WTC11 (cell line): ENCODE data around the gene FES. TPM values are rescaled to one million over a fixed set of nuclear protein-coding genes. Genes with fewer than 3 reads are reported as not detected.

Source experiments
- E2F4 ChIP-seq: sonication (generic); formaldehyde crosslinking; IDR thresholded peaks from 2 replicates; pipeline ENCODE4 v1.8.1; 2022; ENCODE audit warnings: low read depth, mild to moderate bottlenecking, moderate library complexity, missing genetic modification reagents, borderline replicate concordance
- FOXJ3 ChIP-seq: sonication (generic); formaldehyde crosslinking; IDR thresholded peaks from 2 replicates; pipeline ENCODE4 v1.9.0; 2021; ENCODE audit warnings: missing genetic modification reagents, mild to moderate bottlenecking, borderline replicate concordance
- GRHL2 ChIP-seq: fragments of 250-450 bp; sonication (Bioruptor Pico); IDR thresholded peaks from 2 replicates; pipeline ENCODE4 v1.8.0; 2022; ENCODE audit warnings: mild to moderate bottlenecking, moderate library complexity; ENCODE audit not compliant: insufficient replicate concordance, severe bottlenecking
- HMGA2 ChIP-seq: fragments of 250-450 bp; sonication (Bioruptor Pico); IDR thresholded peaks from 2 replicates; pipeline ENCODE4 v1.4.0; 2021; ENCODE audit warnings: mild to moderate bottlenecking, moderate library complexity
- HMGXB4 ChIP-seq: sonication (generic); formaldehyde crosslinking; IDR thresholded peaks from 2 replicates; pipeline ENCODE4 v1.8.1; 2023; ENCODE audit warnings: mild to moderate bottlenecking, moderate library complexity, missing genetic modification reagents
- IRF2 ChIP-seq: sonication (generic); formaldehyde crosslinking; IDR thresholded peaks from 2 replicates; pipeline ENCODE4 v1.8.0; 2022; ENCODE audit warnings: low read depth, missing genetic modification reagents, borderline replicate concordance
- MXD4 ChIP-seq: fragments of 250-450 bp; sonication (Bioruptor Pico); IDR thresholded peaks from 2 replicates; pipeline ENCODE4 v1.8.0; 2021; ENCODE audit warnings: mild to moderate bottlenecking, moderate library complexity, borderline replicate concordance
- OVOL2 ChIP-seq: fragments of 250-450 bp; sonication (Bioruptor Pico); IDR thresholded peaks from 2 replicates; pipeline ENCODE4 v1.9.0; 2021; ENCODE audit warnings: mild to moderate bottlenecking, borderline replicate concordance
- RORB ChIP-seq: fragments of 250-450 bp; sonication (Bioruptor Pico); IDR thresholded peaks from 2 replicates; pipeline ENCODE4 v1.9.0; 2021; ENCODE audit warnings: mild to moderate bottlenecking
- SP1 ChIP-seq: sonication (generic); formaldehyde crosslinking; conservative IDR thresholded peaks from 2 replicates; pipeline ENCODE4 v1.8.1; 2022; ENCODE audit warnings: missing genetic modification reagents
- TCF7 ChIP-seq: sonication (generic); formaldehyde crosslinking; IDR thresholded peaks from 2 replicates; pipeline ENCODE4 v1.8.0; 2022; ENCODE audit warnings: mild to moderate bottlenecking, low read depth, missing genetic modification reagents, moderate library complexity
- TEAD1 ChIP-seq: sonication (generic); formaldehyde crosslinking; IDR thresholded peaks from 2 replicates; pipeline ENCODE4 v1.8.0; 2022; ENCODE audit warnings: mild to moderate bottlenecking, missing genetic modification reagents
- TP53 ChIP-seq: sonication (generic); formaldehyde crosslinking; IDR thresholded peaks from 2 replicates; pipeline ENCODE4 v1.8.1; 2023; ENCODE audit warnings: mild to moderate bottlenecking, missing genetic modification reagents
- USF2 ChIP-seq: sonication (generic); formaldehyde crosslinking; IDR thresholded peaks from 2 replicates; pipeline ENCODE4 v1.8.1; 2023; ENCODE audit warnings: mild to moderate bottlenecking, missing genetic modification reagents, moderate library complexity
- ZNF138 ChIP-seq: sonication (generic); formaldehyde crosslinking; conservative IDR thresholded peaks from 2 replicates; pipeline ENCODE4 v1.8.1; 2022; ENCODE audit warnings: mild to moderate bottlenecking, moderate library complexity, missing genetic modification reagents
- ZNF219 ChIP-seq: sonication (generic); formaldehyde crosslinking; IDR thresholded peaks from 2 replicates; pipeline ENCODE4 v1.8.0; 2023; ENCODE audit warnings: missing genetic modification reagents, mild to moderate bottlenecking, borderline replicate concordance
- ZNF317 ChIP-seq: sonication (generic); formaldehyde crosslinking; IDR thresholded peaks from 2 replicates; pipeline ENCODE4 v1.8.1; 2023; ENCODE audit warnings: low read depth, mild to moderate bottlenecking, moderate library complexity, missing genetic modification reagents, borderline replicate concordance
- ZNF396 ChIP-seq: fragments of 250-450 bp; sonication (Bioruptor Pico); IDR thresholded peaks from 2 replicates; pipeline ENCODE4 v1.8.0; 2021; ENCODE audit warnings: mild to moderate bottlenecking, moderate library complexity, borderline replicate concordance
- ZNF425 ChIP-seq: fragments of 250-450 bp; sonication (Bioruptor Pico); conservative IDR thresholded peaks from 2 replicates; pipeline ENCODE4 v1.9.0; 2021; ENCODE audit warnings: mild to moderate bottlenecking
- total RNA-seq: library from RNA; stranded (reverse); gene quantifications from 3 replicates; pipeline ENCODE4 v1.2.3, GENCODE V29; 2021
- TF ChIP-seq, protein P1 (sequence below): sonication (generic); formaldehyde crosslinking; IDR thresholded peaks from 2 replicates; pipeline ENCODE4 v1.8.0; 2023; ENCODE audit warnings: mild to moderate bottlenecking, missing genetic modification reagents
- TF ChIP-seq, protein P2 (sequence below): fragments of 250-450 bp; sonication (Bioruptor Pico); IDR thresholded peaks from 2 replicates; pipeline ENCODE4 v2.1.2; 2022; ENCODE audit warnings: mild to moderate bottlenecking, moderate library complexity
- TF ChIP-seq, protein P3 (sequence below): sonication (generic); formaldehyde crosslinking; IDR thresholded peaks from 2 replicates; pipeline ENCODE4 v1.8.0; 2022; ENCODE audit warnings: mild to moderate bottlenecking, missing genetic modification reagents
- TF ChIP-seq, protein P4 (sequence below): sonication (generic); formaldehyde crosslinking; IDR thresholded peaks from 2 replicates; pipeline ENCODE4 v1.8.1; 2023; ENCODE audit warnings: mild to moderate bottlenecking, missing genetic modification reagents, moderate library complexity

The FES gene
- total RNA-seq, 1 experiment from 2014 or later = 10.0 TPM

DNA sequence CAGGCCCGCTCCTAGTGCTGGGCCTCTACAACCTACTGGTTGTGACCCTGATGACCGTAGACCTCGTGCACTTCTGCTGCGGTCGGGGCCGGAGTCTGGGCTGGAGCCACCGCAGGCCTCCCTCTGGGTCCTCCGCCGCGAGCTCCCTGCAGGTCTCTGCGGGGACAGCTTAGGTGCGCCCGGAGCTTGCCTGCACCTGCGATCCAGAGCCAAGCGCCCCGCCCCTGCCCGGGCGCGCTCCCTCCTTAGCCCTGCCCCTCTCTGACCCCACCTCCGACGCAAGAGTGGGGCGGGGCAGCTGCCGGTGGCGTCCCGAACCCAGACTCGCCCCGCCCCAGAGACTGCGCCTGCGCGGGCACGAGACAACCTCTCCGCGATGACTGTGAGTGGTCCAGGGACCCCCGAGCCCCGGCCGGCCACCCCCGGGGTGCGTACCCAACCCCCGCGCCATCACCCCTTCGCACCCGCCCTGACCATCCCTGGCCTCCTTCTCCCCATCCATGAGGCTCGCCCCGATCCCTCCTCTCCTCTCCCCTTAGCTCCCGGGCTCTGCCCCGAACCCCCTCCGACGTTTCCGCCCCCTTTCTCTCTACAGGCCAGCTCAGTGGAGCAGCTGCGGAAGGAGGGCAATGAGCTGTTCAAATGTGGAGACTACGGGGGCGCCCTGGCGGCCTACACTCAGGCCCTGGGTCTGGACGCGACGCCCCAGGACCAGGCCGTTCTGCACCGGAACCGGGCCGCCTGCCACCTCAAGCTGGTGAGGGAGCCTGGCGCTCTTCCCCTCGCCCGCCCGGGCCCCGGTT lies 50.8 kb downstream of the FES start, which contains the start of gene UNC45A (continued):
- TF ChIP-seq, protein P1, sequence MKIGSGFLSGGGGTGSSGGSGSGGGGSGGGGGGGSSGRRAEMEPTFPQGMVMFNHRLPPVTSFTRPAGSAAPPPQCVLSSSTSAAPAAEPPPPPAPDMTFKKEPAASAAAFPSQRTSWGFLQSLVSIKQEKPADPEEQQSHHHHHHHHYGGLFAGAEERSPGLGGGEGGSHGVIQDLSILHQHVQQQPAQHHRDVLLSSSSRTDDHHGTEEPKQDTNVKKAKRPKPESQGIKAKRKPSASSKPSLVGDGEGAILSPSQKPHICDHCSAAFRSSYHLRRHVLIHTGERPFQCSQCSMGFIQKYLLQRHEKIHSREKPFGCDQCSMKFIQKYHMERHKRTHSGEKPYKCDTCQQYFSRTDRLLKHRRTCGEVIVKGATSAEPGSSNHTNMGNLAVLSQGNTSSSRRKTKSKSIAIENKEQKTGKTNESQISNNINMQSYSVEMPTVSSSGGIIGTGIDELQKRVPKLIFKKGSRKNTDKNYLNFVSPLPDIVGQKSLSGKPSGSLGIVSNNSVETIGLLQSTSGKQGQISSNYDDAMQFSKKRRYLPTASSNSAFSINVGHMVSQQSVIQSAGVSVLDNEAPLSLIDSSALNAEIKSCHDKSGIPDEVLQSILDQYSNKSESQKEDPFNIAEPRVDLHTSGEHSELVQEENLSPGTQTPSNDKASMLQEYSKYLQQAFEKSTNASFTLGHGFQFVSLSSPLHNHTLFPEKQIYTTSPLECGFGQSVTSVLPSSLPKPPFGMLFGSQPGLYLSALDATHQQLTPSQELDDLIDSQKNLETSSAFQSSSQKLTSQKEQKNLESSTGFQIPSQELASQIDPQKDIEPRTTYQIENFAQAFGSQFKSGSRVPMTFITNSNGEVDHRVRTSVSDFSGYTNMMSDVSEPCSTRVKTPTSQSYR = no peak
- TF ChIP-seq SP1 (CRISPR knock-in tag) (peak; percentile 68), FOXJ3 (CRISPR knock-in tag) (no peak), E2F4 (CRISPR knock-in tag) (no peak), IRF2 (CRISPR knock-in tag) (no peak), USF2 (CRISPR knock-in tag) (no peak), MXD4 (CRISPR knock-in tag) (no peak), HMGA2 (no peak), ZNF219 (CRISPR knock-in tag) (no peak), GRHL2 (no peak), TP53 (CRISPR knock-in tag) (no peak), HMGXB4 (CRISPR knock-in tag) (peak; percentile 50; the same call in 1 of the 2 replicates), TCF7 (CRISPR knock-in tag) (no peak; the same call in 1 of the 2 replicates), ZNF317 (CRISPR knock-in tag) (no peak), TEAD1 (no peak), ZNF138 (no peak), ZNF396 (CRISPR knock-in tag) (no peak), OVOL2 (CRISPR knock-in tag) (no peak), RORB (CRISPR knock-in tag) (no peak), ZNF425 (CRISPR knock-in tag) (no peak)
- TF ChIP-seq, protein P2, sequence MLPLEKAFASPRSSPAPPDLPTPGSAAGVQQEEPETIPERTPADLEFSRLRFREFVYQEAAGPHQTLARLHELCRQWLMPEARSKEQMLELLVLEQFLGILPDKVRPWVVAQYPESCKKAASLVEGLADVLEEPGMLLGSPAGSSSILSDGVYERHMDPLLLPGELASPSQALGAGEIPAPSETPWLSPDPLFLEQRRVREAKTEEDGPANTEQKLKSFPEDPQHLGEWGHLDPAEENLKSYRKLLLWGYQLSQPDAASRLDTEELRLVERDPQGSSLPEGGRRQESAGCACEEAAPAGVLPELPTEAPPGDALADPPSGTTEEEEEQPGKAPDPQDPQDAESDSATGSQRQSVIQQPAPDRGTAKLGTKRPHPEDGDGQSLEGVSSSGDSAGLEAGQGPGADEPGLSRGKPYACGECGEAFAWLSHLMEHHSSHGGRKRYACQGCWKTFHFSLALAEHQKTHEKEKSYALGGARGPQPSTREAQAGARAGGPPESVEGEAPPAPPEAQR (CRISPR knock-in tag) = no peak
- TF ChIP-seq, protein P3, sequence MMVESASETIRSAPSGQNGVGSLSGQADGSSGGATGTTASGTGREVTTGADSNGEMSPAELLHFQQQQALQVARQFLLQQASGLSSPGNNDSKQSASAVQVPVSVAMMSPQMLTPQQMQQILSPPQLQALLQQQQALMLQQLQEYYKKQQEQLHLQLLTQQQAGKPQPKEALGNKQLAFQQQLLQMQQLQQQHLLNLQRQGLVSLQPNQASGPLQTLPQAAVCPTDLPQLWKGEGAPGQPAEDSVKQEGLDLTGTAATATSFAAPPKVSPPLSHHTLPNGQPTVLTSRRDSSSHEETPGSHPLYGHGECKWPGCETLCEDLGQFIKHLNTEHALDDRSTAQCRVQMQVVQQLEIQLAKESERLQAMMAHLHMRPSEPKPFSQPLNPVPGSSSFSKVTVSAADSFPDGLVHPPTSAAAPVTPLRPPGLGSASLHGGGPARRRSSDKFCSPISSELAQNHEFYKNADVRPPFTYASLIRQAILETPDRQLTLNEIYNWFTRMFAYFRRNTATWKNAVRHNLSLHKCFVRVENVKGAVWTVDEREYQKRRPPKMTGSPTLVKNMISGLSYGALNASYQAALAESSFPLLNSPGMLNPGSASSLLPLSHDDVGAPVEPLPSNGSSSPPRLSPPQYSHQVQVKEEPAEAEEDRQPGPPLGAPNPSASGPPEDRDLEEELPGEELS (CRISPR knock-in tag) = no peak
- TF ChIP-seq, protein P4, sequence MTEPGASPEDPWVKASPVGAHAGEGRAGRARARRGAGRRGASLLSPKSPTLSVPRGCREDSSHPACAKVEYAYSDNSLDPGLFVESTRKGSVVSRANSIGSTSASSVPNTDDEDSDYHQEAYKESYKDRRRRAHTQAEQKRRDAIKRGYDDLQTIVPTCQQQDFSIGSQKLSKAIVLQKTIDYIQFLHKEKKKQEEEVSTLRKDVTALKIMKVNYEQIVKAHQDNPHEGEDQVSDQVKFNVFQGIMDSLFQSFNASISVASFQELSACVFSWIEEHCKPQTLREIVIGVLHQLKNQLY (CRISPR knock-in tag) = no peak
